ENCODE results near the gene OR2H2.

The OR2H2 gene

GRCh38 chr6:29584821-29585220, at the start of gene OR2H2:
Gene OR2H2 (plus strand): TSS chr6:29585121. CDS start chr6:29587945, 2,824 bp downstream.
- in situ Hi-C loops (cut with MboI; ENCODE audit: low sequenced_read_pairs), result no loop called here

GRCh38 chr6:29537714-29538403, 47.1 kb upstream of the OR2H2 start:
- in situ Hi-C loops (cut with MboI; ENCODE audit: low sequenced_read_pairs), result no loop called here

GRCh38 chr6:29547573-29547972, 37.3 kb upstream of the OR2H2 start:
- in situ Hi-C loops (cut with MboI; ENCODE audit: low sequenced_read_pairs), result no loop called here

- in situ Hi-C loops (cut with MboI; ENCODE audit: low sequenced_read_pairs), result no loop called here
These were observed 32.3 kb upstream of the OR2H2 start for GRCh38 chr6:29552512-29553051.

GRCh38 chr6:29553268-29554057, 31.5 kb upstream of the OR2H2 start:
- in situ Hi-C loops (cut with MboI; ENCODE audit: low sequenced_read_pairs), result no loop called here

- in situ Hi-C loops (cut with MboI; ENCODE audit: low sequenced_read_pairs), result no loop called here
These were observed 30.2 kb upstream of the OR2H2 start for GRCh38 chr6:29554764-29555163.

GRCh38 chr6:29557320-29557719, 27.6 kb upstream of the OR2H2 start:
- in situ Hi-C loops (cut with MboI; ENCODE audit: low sequenced_read_pairs), result no loop called here

- in situ Hi-C loops (cut with MboI; ENCODE audit: low sequenced_read_pairs), result no loop called here
These were observed 26.4 kb upstream of the OR2H2 start for GRCh38 chr6:29558439-29559079.

GRCh38 chr6:29559524-29560287, 25.2 kb upstream of the OR2H2 start, which contains the start of gene UBD:
Gene UBD (minus strand): TSS chr6:29559732. CDS start chr6:29559701, 31 bp downstream.
- in situ Hi-C loops (cut with MboI; ENCODE audit: low sequenced_read_pairs), result no loop called here

- in situ Hi-C loops (cut with MboI; ENCODE audit: low sequenced_read_pairs), result no loop called here
These were observed 23.8 kb upstream of the OR2H2 start for GRCh38 chr6:29561091-29561490.

GRCh38 chr6:29561606-29562181, 23.2 kb upstream of the OR2H2 start:
- in situ Hi-C loops (cut with MboI; ENCODE audit: low sequenced_read_pairs), result no loop called here

GRCh38 chr6:29563435-29563965, 21.4 kb upstream of the OR2H2 start:
- in situ Hi-C loops (cut with MboI; ENCODE audit: low sequenced_read_pairs), result no loop called here

GRCh38 chr6:29564875-29565274, 20.0 kb upstream of the OR2H2 start:
- in situ Hi-C loops (cut with MboI; ENCODE audit: low sequenced_read_pairs), result no loop called here

- in situ Hi-C loops (cut with MboI; ENCODE audit: low sequenced_read_pairs), result no loop called here
These were observed 18.1 kb upstream of the OR2H2 start for GRCh38 chr6:29566856-29567255.

- in situ Hi-C loops (cut with MboI; ENCODE audit: low sequenced_read_pairs), result no loop called here
These were observed 17.4 kb upstream of the OR2H2 start for GRCh38 chr6:29567541-29567940.

GRCh38 chr6:29567991-29568390, 16.9 kb upstream of the OR2H2 start:
- in situ Hi-C loops (cut with MboI; ENCODE audit: low sequenced_read_pairs), result no loop called here

GRCh38 chr6:29576056-29576455, 8.9 kb upstream of the OR2H2 start:
- in situ Hi-C loops (cut with MboI; ENCODE audit: low sequenced_read_pairs), result no loop called here

- in situ Hi-C loops (cut with MboI; ENCODE audit: low sequenced_read_pairs), result no loop called here
These were observed 7.4 kb upstream of the OR2H2 start for GRCh38 chr6:29577544-29577943.

GRCh38 chr6:29589423-29590048, 4.6 kb downstream of the OR2H2 start:
- in situ Hi-C loops (cut with MboI; ENCODE audit: low sequenced_read_pairs), result no loop called here

Measured in HL-60/S4 treated with phorbol 12-myristate 13-acetate at 8.2 ng/mL for 4 days and 3 days (cell line).